ENCODE data around the gene DVL3.
"Not testable (repeated sequence)": the region's sequence is repeated elsewhere in the genome, so short reads cannot be mapped to it uniquely, and the experiment has no call there.

Gene DVL3

GRCh38 chr3:184156522-184156955 lies 1.4 kb downstream of the DVL3 start:
- no peaks in the 10 kb centered on the region for H3K9me3 ChIP-seq (ENCODE audit: severe bottlenecking)
- peak; percentile 63 for DNase-seq
- peak overlapping the region; percentile 99 for H3K27ac ChIP-seq
- peak overlapping the region; percentile 98 for H3K4me3 ChIP-seq (ENCODE audit: low read depth, low read length)
- no peaks in the 10 kb centered on the region for H3K27me3 ChIP-seq (ENCODE audit: insufficient read depth, low read depth, severe bottlenecking)
- no peak for TF ChIP-seq CTCF (IDR thresholded peaks at IDR 0.05; ENCODE audit: low read depth, low read length)
- peaks cover 23% of the 10 kb centered on the region for H3K36me3 ChIP-seq

- H3K27me3 ChIP-seq (ENCODE audit: insufficient read depth, low read depth, severe bottlenecking), result no peaks in the 10 kb centered on the region
- H3K9me3 ChIP-seq (ENCODE audit: severe bottlenecking), result no peaks in the 10 kb centered on the region
- peak overlapping the region; percentile 99 for H3K27ac ChIP-seq
- DNase-seq, result no peak
- peak overlapping the region; percentile 98 for H3K4me3 ChIP-seq (ENCODE audit: low read depth, low read length)
- peaks cover 28% of the 10 kb centered on the region for H3K36me3 ChIP-seq
- TF ChIP-seq CTCF (IDR thresholded peaks at IDR 0.05; ENCODE audit: low read depth, low read length), result no peak
These were observed 2.0 kb downstream of the DVL3 start for GRCh38 chr3:184157206-184157605.

GRCh38 chr3:184158404-184158803 lies 3.2 kb downstream of the DVL3 start:
- Histone ChIP-seq H3K9me3 (ENCODE audit: severe bottlenecking) (no peaks in the 10 kb centered on the region), H3K36me3 (peaks cover 34% of the 10 kb centered on the region), H3K27me3 (ENCODE audit: insufficient read depth, low read depth, severe bottlenecking) (no peaks in the 10 kb centered on the region), H3K4me3 (ENCODE audit: low read depth, low read length) (no peak overlapping the region), H3K27ac (no peak overlapping the region)
- no peak for DNase-seq
- no peak for TF ChIP-seq CTCF (IDR thresholded peaks at IDR 0.05; ENCODE audit: low read depth, low read length)

- Histone ChIP-seq H3K4me3 (ENCODE audit: low read depth, low read length) (no peak overlapping the region), H3K9me3 (ENCODE audit: severe bottlenecking) (no peaks in the 10 kb centered on the region), H3K36me3 (peaks cover 54% of the 10 kb centered on the region), H3K27me3 (ENCODE audit: insufficient read depth, low read depth, severe bottlenecking) (no peaks in the 10 kb centered on the region), H3K27ac (no peak overlapping the region)
- no peak for DNase-seq
- TF ChIP-seq CTCF (IDR thresholded peaks at IDR 0.05; ENCODE audit: low read depth, low read length), result no peak
These were observed 5.3 kb downstream of the DVL3 start for GRCh38 chr3:184160456-184160855.

GRCh38 chr3:184162571-184163070 lies 7.4 kb downstream of the DVL3 start:
- H3K27me3 ChIP-seq (ENCODE audit: insufficient read depth, low read depth, severe bottlenecking); H3K27ac ChIP-seq; H3K9me3 ChIP-seq (ENCODE audit: severe bottlenecking); H3K4me3 ChIP-seq (ENCODE audit: low read depth, low read length); DNase-seq: not testable (repeated sequence)
- H3K36me3 ChIP-seq, result peaks cover 70% of the 10 kb centered on the region

- TF ChIP-seq CTCF (IDR thresholded peaks at IDR 0.05; ENCODE audit: low read depth, low read length), result no peak
- no peak overlapping the region for H3K27ac ChIP-seq
These were observed 9.6 kb downstream of the DVL3 start for GRCh38 chr3:184164648-184165330.

More at GRCh38 chr3:184164648-184165330, 9.6 kb downstream of the DVL3 start:
- Histone ChIP-seq H3K9me3 (ENCODE audit: severe bottlenecking) (no peaks in the 10 kb centered on the region), H3K36me3 (peaks cover 75% of the 10 kb centered on the region), H3K4me3 (ENCODE audit: low read depth, low read length) (no peak overlapping the region), H3K27me3 (ENCODE audit: insufficient read depth, low read depth, severe bottlenecking) (no peaks in the 10 kb centered on the region)
- DNase-seq, result no peak
